Sigmoid colon (tissue), 7 donors: ENCODE measurements around the gene HRG. TPM values are rescaled to one million over a fixed set of nuclear protein-coding genes. Genes with fewer than 3 reads are reported as not detected.
"Not testable (repeated sequence)": the region's sequence is repeated elsewhere in the genome, so short reads cannot be mapped to it uniquely, and the experiment has no call there.

Experiments used
- DNase-seq: peaks from one replicate; pipeline ENCODE4 v3.0.0-alpha.2; 2019
- H3K27ac ChIP-seq, 4 donors: fragments of 200-600 bp; sonication (generic); one replicate each; pipeline ENCODE4 v1.5.1; 2016 to 2019; ENCODE audit warnings: mild to moderate bottlenecking in 1 of 4
- H3K27me3 ChIP-seq, 3 donors: fragments of 200-600 bp; sonication (generic); one replicate each; pipeline ENCODE4 v1.5.1; 2019; ENCODE audit warnings: mild to moderate bottlenecking in 1 of 3
- H3K36me3 ChIP-seq, 4 donors: fragments of 200-600 bp; sonication (generic); one replicate each; pipeline ENCODE4 v1.5.1; 2016 to 2019
- H3K4me1 ChIP-seq, 4 donors: fragments of 200-600 bp; sonication (generic); one replicate each; pipeline ENCODE4 v1.5.1; 2017 to 2019
- H3K4me3 ChIP-seq, 4 donors: fragments of 200-600 bp; sonication (generic); one replicate each; pipeline ENCODE4 v1.5.1; 2017 to 2019; ENCODE audit warnings: mild to moderate bottlenecking in 2 of 4, moderate library complexity in 1 of 4
- H3K9me3 ChIP-seq, 4 donors: fragments of 200-600 bp in 3 of 4; sonication (generic) in 3 of 4; one replicate each; pipeline versions ENCODE4 v1.5.1 to v1.6.1; 2013 to 2019
- EP300 ChIP-seq, 4 donors: sonication (generic); formaldehyde crosslinking; IDR thresholded peaks; one replicate each; pipeline ENCODE4 v1.6.1; 2017; ENCODE audit warnings: antibody characterized with exemption in 4 of 4
- POLR2A ChIP-seq, 2 donors: fragments of 450-650 bp; IDR thresholded peaks; one replicate each; pipeline ENCODE4 v1.6.1; 2016; ENCODE audit warnings: antibody characterized with exemption in 2 of 2, mild to moderate bottlenecking in 2 of 2, moderate library complexity in 2 of 2
- POLR2AphosphoS5 ChIP-seq, 4 donors: sonication (generic); formaldehyde crosslinking; IDR thresholded peaks; one replicate each; pipeline ENCODE4 v1.6.1; 2017; ENCODE audit warnings: antibody characterized with exemption in 4 of 4
- WGBS, 2 donors: extraction: QIAGEN DNeasy Blood & Tissue Kit; methylation state at CpG; one replicate each; pipeline ENCODE4 v1.1.7; 2013; 5-methylcytosine and 5-hydroxymethylcytosine counted together
- intact Hi-C: fragments of 100-400 bp; cut with DNase I; formaldehyde crosslinking; loops from one replicate; pipeline ENCODE4 v1.15.1; 2023
- polyA plus RNA-seq, 3 donors: library from polyadenylated mRNA; stranded (reverse); fragments of 200-250 nt; gene quantifications; one replicate each; pipeline ENCODE4 v1.2.3, GENCODE V29; 2013
- total RNA-seq, 4 donors: library from RNA; depleted of rRNA; stranded (reverse); fragments of >200 nt; gene quantifications; one replicate each; pipeline ENCODE4 v1.1.0, GENCODE V29; 2016
- TF ChIP-seq, protein P1 (sequence below), 4 experiments: fragments of 450-650 bp in 3 of 4; fragments of 200-600 bp in 1 of 4; IDR thresholded peaks; one replicate each; pipeline ENCODE4 v1.5.1; 2016 to 2019; ENCODE audit warnings: antibody characterized with exemption in 4 of 4, mild to moderate bottlenecking in 3 of 4, moderate library complexity in 2 of 4
- donor health status: healthy with polysubstance abuse.
- donor health status: Bipolar disorder and iron deficiency.
- donor health status: healthy.

The HRG gene
- total and polyA plus RNA-seq, 7 donors = 0.04 TPM; not detected in 6

DNA sequence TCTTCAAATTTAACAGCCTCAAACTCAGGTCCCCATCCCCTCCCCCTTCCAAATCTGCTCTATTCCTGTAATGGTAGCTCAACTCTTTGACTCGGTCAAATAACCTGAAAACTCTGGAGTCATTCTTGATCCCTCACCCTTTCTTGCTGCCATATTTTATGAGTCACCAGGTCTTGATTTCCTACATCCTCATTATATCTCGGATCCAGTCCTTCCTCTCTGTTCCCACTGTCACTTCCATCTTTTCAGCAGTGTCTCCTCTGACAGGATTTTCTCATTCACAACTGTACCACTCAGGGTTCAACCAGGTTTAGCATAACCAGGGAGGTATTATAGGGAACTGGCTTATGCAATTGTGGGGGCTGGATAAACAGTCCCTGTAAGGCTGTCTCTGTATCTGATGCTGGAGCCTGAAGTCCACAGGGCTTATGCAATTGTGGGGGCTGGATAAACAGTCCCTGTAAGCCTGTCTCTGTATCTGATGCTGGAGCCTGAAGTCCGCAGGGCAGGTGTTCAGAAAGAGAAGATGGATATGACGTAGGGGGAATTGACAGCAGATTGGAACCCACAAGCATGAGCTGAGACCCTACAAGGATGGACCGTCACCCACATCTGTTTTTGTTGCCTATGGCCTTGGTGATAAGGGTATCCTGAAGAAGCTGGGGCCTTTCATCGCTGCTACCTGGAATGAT, 34.7 kb upstream of the HRG start:
- Histone ChIP-seq H3K9me3 (no peaks in the 10 kb centered on the region), H3K36me3 (no peaks in the 10 kb centered on the region), H3K4me1 (no peaks in the 10 kb centered on the region), H3K27me3 (no peaks in the 10 kb centered on the region), H3K27ac (no peak overlapping the region), H3K4me3 (no peak overlapping the region)
- TF ChIP-seq, protein P1, sequence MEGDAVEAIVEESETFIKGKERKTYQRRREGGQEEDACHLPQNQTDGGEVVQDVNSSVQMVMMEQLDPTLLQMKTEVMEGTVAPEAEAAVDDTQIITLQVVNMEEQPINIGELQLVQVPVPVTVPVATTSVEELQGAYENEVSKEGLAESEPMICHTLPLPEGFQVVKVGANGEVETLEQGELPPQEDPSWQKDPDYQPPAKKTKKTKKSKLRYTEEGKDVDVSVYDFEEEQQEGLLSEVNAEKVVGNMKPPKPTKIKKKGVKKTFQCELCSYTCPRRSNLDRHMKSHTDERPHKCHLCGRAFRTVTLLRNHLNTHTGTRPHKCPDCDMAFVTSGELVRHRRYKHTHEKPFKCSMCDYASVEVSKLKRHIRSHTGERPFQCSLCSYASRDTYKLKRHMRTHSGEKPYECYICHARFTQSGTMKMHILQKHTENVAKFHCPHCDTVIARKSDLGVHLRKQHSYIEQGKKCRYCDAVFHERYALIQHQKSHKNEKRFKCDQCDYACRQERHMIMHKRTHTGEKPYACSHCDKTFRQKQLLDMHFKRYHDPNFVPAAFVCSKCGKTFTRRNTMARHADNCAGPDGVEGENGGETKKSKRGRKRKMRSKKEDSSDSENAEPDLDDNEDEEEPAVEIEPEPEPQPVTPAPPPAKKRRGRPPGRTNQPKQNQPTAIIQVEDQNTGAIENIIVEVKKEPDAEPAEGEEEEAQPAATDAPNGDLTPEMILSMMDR (IDR thresholded peaks at IDR 0.05) = no peak
- TF ChIP-seq POLR2AphosphoS5 (IDR thresholded peaks at IDR 0.05) (no peak), POLR2A (IDR thresholded peaks at IDR 0.05) (no peak), EP300 (IDR thresholded peaks at IDR 0.05) (no peak)
- intact Hi-C loops = no loop called here
- 73 to 74% methylated on average over 6 of the region's 6 CpGs for WGBS, 2 donors
- no peak for DNase-seq

DNA sequence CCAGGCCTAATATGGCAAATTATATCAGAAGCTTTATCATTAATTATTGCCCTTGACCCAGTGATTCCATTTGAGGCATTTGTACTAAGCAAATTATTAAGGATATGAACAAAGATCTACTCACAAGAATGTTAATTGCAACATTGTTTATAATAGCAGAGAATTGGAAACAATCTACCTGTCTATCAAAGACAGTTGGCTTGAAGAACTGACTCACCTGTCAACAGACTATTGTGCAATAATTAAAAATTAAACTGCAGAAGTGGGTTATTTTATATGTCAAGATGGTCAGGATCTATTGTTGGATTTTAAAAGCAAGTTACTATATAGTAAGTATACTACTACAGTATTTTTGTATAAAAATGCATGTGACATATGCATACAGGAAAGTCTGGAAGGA, 32.3 kb upstream of the HRG start:
- Histone ChIP-seq H3K27ac (no peak overlapping the region), H3K4me1 (no peaks in the 10 kb centered on the region), H3K27me3 (no peaks in the 10 kb centered on the region), H3K9me3 (no peaks in the 10 kb centered on the region), H3K4me3 (no peak overlapping the region), H3K36me3 (no peaks in the 10 kb centered on the region)
- intact Hi-C loops = no loop called here
- DNase-seq = no peak
- TF ChIP-seq POLR2AphosphoS5 (IDR thresholded peaks at IDR 0.05) (no peak), POLR2A (IDR thresholded peaks at IDR 0.05) (no peak), EP300 (IDR thresholded peaks at IDR 0.05) (no peak)
- TF ChIP-seq, protein P1 (IDR thresholded peaks at IDR 0.05) = no peak

DNA sequence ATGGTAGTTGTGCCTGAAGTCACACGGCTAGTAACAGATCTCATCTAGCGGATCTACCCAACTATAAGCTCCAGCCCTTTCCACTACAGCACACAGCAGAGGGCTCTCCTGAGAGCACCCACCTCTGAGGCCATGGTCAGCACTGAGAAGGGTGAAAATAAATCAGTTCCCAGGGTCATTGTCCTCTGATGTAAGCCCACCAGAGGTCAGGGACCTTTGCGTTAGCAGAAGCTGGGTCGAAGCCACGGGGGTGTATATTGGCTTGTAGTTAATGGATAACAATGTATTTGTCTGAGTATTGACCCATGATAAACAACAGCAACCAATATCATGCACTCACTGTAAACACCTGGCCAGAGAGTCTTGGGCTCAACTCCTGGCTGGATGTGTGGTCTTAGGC, 31.6 kb upstream of the HRG start:
- H3K27me3 ChIP-seq, H3K9me3 ChIP-seq, H3K4me1 ChIP-seq, H3K36me3 ChIP-seq, H3K4me3 ChIP-seq, H3K27ac ChIP-seq, intact Hi-C loops, DNase-seq: not testable (repeated sequence)
- 92 to 93% methylated on average over 5 of the region's 5 CpGs for WGBS, 2 donors

DNA sequence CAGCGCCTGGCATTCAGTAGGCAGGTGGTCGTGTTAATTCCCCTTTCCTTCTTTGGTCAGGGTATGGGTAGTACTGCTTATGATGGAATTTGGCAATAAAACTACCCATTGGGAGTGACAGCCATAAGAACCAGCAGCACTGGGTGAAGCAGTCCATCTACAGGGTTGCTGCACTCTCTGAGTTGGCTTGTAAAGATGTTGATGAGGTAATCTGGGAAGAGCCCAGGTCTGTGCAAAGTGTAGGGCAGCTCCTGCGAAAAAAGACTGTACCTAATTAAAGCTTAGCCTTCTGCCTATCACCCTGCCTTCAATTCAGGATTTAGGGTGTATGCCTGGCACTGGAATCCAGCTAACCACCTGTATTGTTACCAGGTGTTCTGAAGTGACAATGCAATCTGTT, 30.3 kb upstream of the HRG start:
- Histone ChIP-seq H3K36me3 (no peaks in the 10 kb centered on the region), H3K4me3 (no peak overlapping the region), H3K9me3 (no peaks in the 10 kb centered on the region), H3K4me1 (no peaks in the 10 kb centered on the region), H3K27ac (no peak overlapping the region), H3K27me3 (no peaks in the 10 kb centered on the region)
- TF ChIP-seq EP300 (IDR thresholded peaks at IDR 0.05) (no peak), POLR2A (IDR thresholded peaks at IDR 0.05) (no peak), POLR2AphosphoS5 (IDR thresholded peaks at IDR 0.05) (no peak)
- TF ChIP-seq, protein P1 (IDR thresholded peaks at IDR 0.05) = no peak
- intact Hi-C loops = no loop called here
- WGBS, 2 donors = 65 to 81% methylated on average over 3 of the region's 3 CpGs
- no peak for DNase-seq

DNA sequence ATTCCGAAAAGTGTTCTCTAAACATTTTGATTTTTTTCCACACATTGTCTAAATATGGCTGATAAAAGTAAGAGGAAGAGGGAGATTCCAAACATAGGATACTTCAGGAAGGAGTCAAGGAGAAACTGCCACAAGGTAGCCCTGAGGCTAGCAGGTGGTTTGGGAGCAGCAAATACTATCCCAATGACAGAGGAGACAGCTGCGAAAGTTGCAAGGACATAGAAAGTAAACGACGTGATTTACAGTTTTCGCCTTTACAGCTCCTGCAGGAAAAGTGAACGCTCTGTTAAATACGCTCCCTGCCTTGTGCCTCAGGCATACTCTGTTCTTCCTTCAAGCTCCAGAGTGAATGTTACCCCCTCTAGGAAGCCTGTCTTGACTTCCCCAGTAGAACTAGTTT, 29.3 kb upstream of the HRG start:
- Histone ChIP-seq H3K9me3 (no peaks in the 10 kb centered on the region), H3K27me3 (no peaks in the 10 kb centered on the region), H3K36me3 (no peaks in the 10 kb centered on the region), H3K4me3 (no peak overlapping the region), H3K27ac (no peak overlapping the region), H3K4me1 (no peaks in the 10 kb centered on the region)
- intact Hi-C loops = no loop called here
- WGBS, 2 donors = 70 to 74% methylated on average over 7 of the region's 7 CpGs
- DNase-seq = no peak
- TF ChIP-seq POLR2A (IDR thresholded peaks at IDR 0.05) = no peak
- TF ChIP-seq, protein P1 (IDR thresholded peaks at IDR 0.05) = no peak
